ENCODE measurements around the gene MS4A1.
"Not testable (repeated sequence)": the region's sequence is repeated elsewhere in the genome, so short reads cannot be mapped to it uniquely, and the experiment has no call there.

The MS4A1 gene

DNA sequence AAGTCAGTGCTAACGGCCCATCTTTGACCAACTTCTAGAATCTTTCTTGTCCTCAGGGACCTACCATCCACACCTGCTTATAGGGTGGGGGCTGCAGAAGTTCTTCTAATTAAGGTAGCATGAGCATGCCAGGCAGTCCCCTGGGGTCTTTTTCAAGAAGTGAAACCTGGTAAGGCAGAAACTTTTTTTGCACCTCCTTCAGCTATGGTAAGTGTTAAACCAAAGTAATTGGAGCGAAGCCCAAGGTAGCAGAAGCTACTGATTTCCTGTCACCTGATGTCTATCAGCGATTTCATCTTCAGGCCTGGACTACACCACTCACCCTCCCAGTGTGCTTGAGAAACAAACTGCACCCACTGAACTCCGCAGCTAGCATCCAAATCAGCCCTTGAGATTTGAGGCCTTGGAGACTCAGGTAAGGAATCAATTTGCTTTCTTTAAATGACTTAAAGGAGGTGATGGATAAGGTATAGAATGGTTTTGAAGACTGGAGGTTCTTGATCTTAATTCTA is at the start of gene MS4A1:
TSS of gene MS4A1 (plus strand) at position 317 of the 512 bp plus-strand sequence. CDS start 6,528 bp downstream, outside the sequence.
- DNase-seq (ENCODE audit: low read depth in 2 of 2), result no peak

DNA sequence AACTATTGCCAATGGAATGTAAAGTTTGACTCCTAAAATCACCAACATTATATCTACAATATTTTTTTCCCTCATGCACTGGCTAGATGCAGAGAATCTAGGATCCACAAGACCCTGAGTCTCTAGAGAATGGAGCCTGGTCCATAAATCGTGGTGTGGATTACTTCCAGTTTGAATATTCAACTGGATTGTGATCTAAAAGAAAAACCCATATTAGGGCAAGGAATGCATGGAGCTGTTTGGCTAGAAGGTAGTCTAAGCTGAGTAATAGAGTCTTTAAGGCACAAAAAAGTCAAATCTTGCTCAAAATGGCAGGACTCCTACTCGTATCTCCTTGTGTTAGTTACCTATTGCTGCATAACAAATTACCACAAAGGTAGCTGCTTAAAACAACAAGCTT is 35.6 kb upstream of the MS4A1 start:
- DNase-seq (ENCODE audit: low read depth in 2 of 2), result no peak

DNA sequence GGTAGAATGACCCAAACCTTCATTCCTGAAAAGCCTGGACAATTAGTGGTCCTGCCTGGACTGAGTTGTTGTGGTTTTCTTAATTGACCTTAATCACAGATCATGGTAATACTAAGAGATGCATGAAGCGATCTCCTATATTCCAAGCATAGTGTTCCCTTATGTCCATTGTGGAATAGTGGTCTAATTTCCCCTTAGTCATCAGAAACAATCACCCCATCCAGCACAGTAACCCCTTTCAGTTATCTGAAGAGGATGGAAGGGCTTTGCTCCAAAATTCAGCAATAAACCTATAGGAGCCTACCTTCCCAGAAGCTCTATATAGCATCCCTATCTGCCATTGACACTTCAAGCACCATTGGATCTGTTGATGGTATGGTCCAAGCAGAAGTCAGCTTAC is 33.0 kb upstream of the MS4A1 start:
- DNase-seq (ENCODE audit: low read depth in 2 of 2), result no peak

DNA sequence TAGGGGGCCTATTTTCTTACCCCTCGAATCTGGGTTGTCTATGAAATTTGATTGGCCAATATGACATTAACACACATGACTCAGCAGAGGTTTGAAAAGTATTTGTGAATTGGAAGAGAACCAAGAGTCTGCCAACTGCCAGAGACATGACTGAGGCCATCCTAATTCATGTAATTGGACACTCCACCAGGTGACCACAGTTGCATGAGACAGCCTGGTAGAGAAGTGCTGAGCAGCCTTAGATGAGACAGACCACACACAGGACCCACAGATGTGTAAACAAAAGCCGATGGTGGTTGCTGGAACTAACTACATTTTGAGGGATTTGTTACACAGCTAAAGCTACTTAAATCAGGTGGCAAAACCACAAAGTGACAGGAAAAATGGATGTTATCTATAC is 27.1 kb upstream of the MS4A1 start:
- no peak for DNase-seq (ENCODE audit: low read depth in 2 of 2)

DNA sequence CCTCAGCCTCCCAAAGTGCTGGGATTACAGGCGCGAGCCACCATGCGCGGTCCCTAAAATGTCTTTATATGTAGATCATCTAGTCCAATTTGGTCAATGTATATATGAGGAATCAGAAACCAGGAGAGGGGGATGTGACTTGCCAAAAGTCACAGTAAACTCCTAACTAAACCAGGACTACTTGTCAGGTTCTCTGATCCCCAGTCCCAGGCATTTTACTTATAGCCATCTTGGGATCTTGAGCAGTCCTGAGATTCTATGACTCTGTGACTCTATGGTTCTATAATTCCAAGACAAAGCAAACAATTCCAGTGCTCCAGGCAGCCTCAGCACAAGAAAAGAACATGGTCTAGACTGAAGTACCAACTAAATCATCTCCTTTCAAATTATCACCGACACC is 26.4 kb upstream of the MS4A1 start, which contains the start of gene MS4A5:
TSS of gene MS4A5 (plus strand) at position 301 of the 400 bp plus-strand sequence. CDS start 103 bp downstream, outside the sequence.
- DNase-seq (ENCODE audit: low read depth in 2 of 2), result no peak

DNA sequence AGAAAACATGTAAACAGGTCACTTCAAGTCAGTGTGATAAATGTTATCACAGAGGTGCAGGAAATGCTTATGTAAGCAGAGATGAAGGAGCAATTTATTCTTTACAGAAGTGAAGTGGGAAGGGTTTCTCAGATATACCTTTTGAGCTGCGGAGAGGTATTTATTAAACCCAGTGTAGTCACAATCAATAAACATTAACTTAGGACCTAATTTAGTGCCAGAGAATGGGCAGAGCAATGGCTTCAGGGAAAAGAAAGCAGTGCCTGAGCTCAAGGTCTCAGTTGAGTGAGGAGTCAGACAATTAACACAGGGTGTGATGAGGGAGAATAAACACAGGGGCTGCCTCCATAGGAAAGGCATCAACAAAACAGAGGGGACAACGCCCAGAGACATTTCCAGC is 24.4 kb upstream of the MS4A1 start:
- DNase-seq (ENCODE audit: low read depth in 2 of 2), result no peak

DNA sequence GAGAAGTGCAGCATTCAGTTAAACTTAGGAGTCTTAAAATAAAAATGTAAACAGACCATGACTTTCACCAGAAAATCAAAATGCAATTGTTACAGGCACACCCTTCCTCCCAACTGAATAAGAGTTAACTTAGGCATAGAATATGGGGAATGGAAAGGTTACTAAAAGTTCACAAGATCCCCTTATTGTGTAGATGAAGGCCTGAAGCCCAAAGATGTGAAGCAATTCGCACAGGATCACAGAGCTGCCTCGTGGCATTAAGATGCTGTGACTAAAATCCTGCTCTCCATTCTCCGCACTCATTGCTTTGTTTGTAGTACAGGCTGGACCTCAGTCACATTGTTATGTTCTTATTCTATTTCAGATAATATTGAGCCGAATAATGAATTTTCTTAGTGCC is 22.2 kb upstream of the MS4A1 start:
- no peak for DNase-seq (ENCODE audit: low read depth in 2 of 2)

DNA sequence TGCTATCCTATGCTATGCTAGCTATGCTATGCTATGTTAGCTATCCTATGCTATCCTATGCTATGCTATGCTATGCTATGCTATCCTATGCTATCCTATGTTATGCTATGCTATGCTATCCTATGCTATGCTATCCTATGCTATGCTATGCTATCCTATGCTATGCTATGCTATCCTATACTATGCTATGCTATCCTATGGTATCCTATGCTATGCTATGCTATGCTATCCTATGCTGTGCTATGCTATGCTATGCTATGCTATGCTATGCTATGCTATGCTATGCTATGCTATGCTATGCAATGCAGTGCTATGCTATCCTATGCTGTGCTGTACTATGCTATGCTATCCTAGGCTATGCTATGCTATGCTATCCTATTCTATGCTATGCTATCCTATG is 8.6 kb upstream of the MS4A1 start:
- no peak for DNase-seq (ENCODE audit: low read depth in 2 of 2)

DNA sequence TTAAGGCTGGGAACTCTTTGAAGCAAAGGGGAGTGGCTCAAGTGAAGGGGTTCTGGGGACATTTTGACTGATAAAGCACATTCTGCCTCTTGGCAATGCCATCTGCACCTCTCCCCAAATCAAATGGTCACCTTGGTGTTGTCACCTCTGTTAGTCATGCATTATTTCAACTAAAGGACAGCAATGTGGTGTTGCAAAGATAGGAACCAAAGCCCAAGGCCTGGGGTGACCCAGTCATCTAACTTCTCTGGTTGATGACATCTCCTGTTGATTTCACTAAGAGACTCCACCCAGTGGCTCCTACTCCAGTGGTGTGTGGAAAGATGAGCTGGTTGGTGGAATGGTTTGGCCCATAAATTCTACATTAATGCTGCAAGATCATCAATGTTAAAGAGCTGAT is 7.8 kb upstream of the MS4A1 start:
- DNase-seq (ENCODE audit: low read depth in 2 of 2), result no peak

DNA sequence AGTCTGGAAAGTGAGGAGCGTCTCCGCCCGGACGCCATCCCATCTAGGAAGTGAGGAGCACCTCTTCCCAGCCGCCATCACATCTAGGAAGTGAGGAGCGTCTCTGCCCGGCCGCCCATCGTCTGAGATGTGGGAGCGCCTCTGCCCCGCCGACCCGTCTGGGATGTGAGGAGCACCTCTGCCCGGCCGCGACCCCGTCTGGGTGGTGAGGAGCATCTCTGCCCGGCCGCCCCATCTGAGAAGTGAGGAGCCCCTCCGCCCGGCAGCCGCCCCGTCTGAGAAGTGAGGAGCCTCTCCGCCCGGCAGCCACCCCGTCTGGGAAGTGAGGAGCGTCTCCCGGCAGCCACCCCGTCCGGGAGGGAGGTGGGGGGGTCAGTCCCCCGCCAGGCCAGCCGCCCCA is 4.5 kb upstream of the MS4A1 start:
- DNase-seq (ENCODE audit: low read depth in 2 of 2), result not testable (repeated sequence)

DNA sequence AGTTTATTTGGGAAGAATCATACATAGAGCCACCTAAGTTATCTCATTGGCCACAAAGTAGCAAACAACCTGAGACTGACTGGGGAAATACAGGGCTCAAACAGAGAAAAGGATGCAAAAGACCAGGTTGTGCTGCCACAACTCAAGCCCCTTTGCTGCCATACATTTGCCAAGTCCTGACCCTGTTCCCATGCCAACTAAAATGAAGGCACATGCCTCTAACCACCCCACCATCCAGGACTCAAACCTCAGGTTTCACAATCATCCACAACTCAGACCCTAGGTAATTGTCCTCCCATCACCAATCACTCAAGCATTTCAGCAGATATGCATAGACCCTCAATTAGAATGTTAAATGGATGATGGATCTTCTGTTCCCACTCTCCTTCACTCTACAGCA is 1.4 kb upstream of the MS4A1 start:
- no peak for DNase-seq (ENCODE audit: low read depth in 2 of 2)

DNA sequence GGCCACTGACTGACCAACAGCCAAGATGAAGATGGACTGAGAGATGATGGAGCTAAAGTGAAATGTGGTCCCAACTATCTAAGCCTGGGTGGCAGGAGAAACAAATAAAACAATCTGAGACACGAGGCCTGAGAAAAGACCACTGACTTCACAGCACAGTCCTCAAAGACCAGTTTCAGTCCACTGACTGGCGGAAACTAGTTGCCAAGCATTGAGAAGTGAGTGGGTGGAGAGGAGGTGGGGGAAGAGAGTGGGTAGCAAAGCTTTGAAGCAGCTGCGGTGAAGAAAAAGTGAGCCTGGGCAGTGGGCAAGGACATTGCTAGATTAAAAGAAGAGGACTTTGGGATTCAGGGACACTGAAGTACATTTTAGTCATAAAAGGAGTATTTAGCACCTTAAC is 1.9 kb downstream of the MS4A1 start:
- no peak for DNase-seq (ENCODE audit: low read depth in 2 of 2)

DNA sequence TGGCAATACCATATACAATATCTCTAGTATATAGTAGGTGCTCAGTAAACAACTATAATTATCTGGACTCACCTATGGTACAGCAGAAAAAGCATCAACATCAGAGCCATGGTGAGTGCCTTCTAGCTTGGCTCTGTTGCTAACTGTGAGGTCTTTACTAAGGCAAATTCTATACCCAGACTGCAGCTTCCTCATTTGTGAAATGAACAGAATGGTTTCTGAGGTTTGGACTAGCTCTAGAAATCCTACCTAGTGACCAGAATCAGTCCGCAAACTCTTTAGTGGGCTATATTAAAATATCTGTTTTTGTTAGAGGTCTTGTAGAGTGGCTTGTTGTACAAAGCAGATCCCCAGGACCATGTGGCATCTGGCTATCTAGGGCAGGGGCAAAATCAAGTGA is 3.7 kb downstream of the MS4A1 start:
- DNase-seq (ENCODE audit: low read depth in 2 of 2), result no peak

DNA sequence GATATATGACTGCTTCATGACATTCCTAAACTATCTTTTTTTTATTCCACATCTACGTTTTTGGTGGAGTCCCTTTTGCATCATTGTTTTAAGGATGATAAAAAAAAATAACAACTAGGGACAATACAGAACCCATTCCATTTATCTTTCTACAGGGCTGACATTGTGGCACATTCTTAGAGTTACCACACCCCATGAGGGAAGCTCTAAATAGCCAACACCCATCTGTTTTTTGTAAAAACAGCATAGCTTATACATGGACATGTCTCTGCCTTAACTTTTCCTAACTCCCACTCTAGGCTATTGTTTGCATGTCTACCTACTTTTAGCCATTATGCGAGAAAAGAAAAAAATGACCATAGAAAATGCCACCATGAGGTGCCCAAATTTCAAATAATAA is 13.2 kb downstream of the MS4A1 start:
- DNase-seq (ENCODE audit: low read depth in 2 of 2), result no peak

DNA sequence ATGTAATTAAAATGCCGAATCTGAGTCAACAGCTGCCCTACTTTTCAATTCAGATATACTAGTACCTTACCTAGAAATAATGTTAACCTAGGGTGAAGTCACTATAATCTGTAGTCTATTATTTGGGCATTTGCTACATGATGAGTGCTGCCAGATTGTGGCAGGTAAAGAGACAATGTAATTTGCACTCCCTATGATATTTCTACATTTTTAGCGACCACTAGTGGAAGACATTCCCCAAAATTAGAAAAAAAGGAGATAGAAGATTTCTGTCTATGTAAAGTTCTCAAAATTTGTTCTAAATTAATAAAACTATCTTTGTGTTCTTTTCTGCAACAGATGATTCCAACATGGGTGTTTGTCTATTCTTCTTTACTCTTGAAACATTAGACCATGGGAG is 14.1 kb downstream of the MS4A1 start:
- no peak for DNase-seq (ENCODE audit: low read depth in 2 of 2)

DNA sequence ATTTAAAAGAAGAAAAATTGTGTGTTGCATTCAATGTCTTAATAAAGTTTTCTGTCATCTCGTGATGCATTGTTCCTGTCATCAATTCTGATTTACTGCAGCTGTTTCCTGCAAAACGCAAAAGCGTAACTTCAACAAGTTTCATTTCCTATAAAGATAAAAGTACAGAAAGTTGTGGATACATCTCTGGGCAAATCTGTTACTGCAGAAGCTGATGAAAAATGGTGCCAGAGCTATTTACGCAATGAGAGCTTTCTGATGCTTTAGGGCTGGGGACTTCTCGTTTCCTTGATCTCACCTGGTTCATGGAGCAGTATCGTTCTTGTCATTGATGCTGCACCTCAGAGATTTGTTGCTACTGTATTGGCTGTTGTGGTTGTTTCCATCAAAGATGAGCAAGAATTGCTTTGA is 21.4 kb downstream of the MS4A1 start:
- no peak for DNase-seq (ENCODE audit: low read depth in 2 of 2)

DNA sequence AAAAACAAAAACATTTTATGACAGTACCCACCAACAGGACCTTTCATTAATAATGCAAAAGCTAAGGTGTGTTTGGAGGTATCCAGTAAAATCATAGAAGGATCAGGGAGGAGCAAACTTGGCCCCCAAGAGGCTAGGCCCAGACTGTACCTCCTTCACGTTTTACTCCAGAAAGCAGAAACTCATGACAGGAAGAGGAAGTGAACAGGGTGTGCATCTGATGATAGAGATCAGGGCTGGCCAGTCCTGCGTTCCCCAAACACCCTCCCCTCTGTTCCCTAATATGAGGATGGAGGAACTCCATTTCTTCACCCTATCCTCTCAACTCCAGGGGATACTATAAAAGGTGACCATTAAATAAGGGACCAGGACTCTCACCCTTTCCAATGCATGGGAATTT is 26.7 kb downstream of the MS4A1 start:
- no peak for DNase-seq (ENCODE audit: low read depth in 2 of 2)

DNA sequence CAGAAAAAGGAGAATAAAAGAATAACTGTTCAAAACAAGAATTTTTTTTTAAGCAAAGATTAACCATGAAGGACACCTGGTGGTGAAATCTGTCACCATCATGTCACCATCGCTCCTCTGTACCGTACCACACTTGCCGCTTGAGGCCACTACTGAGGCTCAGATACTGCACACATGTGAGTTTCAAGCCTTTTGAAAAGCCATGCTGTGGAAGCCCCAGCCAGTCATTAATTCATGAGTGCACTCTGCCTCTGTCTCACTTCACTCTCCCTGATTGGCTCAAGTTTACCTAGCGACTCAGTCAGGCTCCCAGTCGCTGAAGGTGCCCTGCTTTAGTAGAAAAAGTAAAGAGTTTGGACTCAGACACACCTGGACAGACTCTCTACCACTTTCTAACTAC is 30.3 kb downstream of the MS4A1 start:
- DNase-seq (ENCODE audit: low read depth in 2 of 2), result no peak

DNA sequence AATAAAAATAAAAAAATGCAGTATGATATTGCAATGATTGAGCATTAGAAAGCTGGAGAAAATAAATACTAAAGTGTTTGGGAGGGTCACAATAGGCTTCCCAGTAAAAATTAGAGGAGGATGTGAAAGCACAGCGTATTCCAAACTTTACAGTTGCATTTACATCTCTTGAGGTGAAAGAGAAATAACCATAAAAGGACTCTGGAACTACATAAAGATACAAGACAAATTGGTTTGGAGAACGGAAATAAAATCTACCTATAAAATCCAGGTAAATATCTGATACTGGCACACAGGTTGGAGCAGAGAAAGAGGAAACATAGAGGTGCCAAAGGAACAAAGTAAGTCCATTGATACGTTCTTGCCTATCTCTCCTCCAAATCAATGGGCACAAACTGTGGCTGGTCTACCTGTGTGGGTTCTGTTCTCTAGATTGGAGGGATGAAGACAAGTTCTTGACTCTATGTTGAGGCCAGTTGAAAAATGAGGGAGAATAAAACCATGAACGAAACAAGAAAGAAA is 36.9 kb downstream of the MS4A1 start, which contains the start of gene MS4A12:
TSS of gene MS4A12 (plus strand) at position 291 of the 522 bp plus-strand sequence. CDS start 4,541 bp downstream, outside the sequence.
- DNase-seq (ENCODE audit: low read depth in 2 of 2), result no peak

DNA sequence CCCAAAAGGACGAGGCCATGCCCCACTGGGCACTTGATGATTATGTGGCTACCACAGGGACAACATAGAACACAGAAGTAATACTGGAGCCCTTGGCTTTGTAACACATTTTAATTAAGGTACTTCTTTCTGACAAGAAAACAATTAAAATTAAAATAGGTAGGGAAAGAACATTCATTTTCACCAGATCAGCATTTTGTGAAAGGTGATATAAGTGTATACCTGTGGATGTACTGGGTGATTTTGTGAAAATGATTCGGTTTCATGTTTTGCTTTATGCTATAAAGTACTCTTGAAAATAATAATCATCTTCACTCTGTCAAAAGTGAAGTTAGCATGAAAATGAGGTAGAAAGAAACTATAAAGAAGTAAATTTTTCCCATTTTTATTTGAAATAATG is 37.8 kb downstream of the MS4A1 start:
- no peak for DNase-seq (ENCODE audit: low read depth in 2 of 2)

DNA sequence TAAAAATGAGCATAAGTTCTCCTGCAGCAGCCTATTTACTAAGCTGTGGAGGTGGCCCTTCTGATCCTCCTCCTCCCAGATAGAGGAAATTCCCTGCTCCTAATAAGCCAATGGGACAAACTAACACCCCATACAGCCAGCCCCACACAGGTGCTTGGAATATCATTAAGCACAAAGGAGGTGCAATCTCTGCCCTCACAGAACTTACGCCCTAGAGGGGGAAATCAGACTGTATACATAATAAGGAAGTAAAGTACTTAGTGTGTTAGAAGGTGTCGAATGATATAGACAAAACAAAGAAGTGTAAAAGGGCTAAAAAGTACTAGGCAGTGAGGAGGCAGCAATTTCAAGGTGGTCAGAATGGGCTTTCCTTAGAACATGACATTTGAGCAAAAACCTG is 42.8 kb downstream of the MS4A1 start:
- DNase-seq (ENCODE audit: low read depth in 2 of 2), result no peak

DNA sequence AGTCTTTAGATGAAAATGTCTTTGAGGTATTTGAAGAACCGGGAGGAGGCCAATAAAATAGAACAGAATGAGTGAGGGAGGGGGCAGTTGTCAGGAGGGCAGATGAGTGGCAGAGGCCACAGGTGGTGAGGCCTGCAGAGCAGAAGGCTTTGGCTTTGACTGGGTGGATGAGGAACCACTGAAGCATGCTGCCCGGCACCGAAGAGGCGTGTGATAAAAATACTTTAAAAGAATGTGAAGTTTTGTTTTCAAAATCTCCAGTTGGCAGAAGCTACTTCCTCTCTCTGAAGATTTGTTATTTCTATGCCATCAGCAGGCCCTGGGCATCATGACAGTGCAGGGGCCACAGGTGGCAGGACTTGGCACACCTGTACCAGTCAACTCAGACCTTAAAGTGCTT is 43.2 kb downstream of the MS4A1 start:
- DNase-seq (ENCODE audit: low read depth in 2 of 2), result no peak

DNA sequence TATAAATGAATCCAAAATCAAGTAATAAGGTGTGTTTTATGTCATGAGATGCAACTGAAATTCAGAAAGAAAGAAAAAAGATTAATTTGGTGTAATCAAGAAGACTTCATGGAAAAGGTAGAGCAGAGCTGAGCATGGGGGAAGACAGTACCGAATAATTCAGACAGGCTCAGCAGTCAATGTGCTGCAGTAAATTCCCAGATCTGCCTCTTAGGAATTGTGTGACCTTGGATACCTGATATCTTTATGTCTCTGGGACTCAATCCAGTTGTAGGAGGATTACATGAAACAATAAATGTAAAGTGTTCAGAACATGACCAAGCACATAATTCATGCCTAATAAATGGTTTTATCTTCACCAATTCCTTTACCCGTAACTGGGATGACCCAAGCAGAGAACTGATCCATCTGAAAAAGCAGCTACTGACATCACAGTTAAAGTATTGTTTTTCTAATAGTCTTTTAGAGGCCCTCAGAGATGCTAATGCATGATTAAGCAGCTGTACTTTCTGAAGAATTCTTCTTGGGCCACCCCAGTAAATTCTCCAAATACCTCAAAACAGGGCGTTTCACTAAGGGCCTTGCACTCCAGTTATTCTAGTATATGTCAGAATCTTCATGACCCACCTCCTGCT is 44.7 kb downstream of the MS4A1 start:
- no peak for DNase-seq (ENCODE audit: low read depth in 2 of 2)

Measured in stimulated activated CD8-positive, alpha-beta memory T cell treated with anti-CD3 and anti-CD28 coated beads, Interleukin-7, amount 100 ng/mL, for 1 hour (primary cell).